Nephron progenitor cell (in vitro differentiated cells): ENCODE results near the gene KIF11.

ENCODE experiments used
- DNase-seq: peaks from one replicate; pipeline ENCODE4 v3.0.0; 2021
- H3K27ac Mint-ChIP-seq: 2 replicates; pipeline ENCODE4 v1.8.0; 2021; ENCODE audit warnings: mild to moderate bottlenecking, moderate library complexity, mixed read lengths
- H3K27me3 Mint-ChIP-seq: 2 replicates; pipeline ENCODE4 v1.8.0; 2021; ENCODE audit warnings: mild to moderate bottlenecking, low read depth, mixed read lengths; ENCODE audit not compliant: poor library complexity
- H3K36me3 Mint-ChIP-seq: 2 replicates; pipeline ENCODE4 v1.8.0; 2021; ENCODE audit warnings: low read depth, mixed read lengths
- H3K4me1 Mint-ChIP-seq: 2 replicates; pipeline ENCODE4 v1.8.0; 2021; ENCODE audit warnings: mixed read lengths
- H3K4me3 Mint-ChIP-seq: 2 replicates; pipeline ENCODE4 v1.8.0; 2021; ENCODE audit warnings: mild to moderate bottlenecking, moderate library complexity, mixed read lengths
- H3K9me3 Mint-ChIP-seq: 2 replicates; pipeline ENCODE4 v1.8.0; 2021; ENCODE audit warnings: mild to moderate bottlenecking, moderate library complexity, mixed read lengths
- CTCF ChIP-seq: fragments of 200-600 bp; sonication (generic); IDR thresholded peaks from 2 replicates; pipeline ENCODE4 v1.5.0; 2021; ENCODE audit warnings: antibody characterized with exemption

Gene KIF11

GRCh38 chr10:92699518-92700381, 106.8 kb downstream of the KIF11 start:
- Mint-ChIP-seq H3K4me3 (peak overlapping the region; percentile 82), H3K27ac (no peak overlapping the region), H3K9me3 (peaks cover 4% of the 10 kb centered on the region), H3K27me3 (peaks cover 97% of the 10 kb centered on the region), H3K4me1 (peaks cover 6% of the 10 kb centered on the region), H3K36me3 (no peaks in the 10 kb centered on the region)
- TF ChIP-seq CTCF = no peak
- DNase-seq = peak; percentile 52

- no peak for DNase-seq
- H3K4me1 Mint-ChIP-seq = peaks cover 6% of the 10 kb centered on the region
- no peak overlapping the region for H3K4me3 Mint-ChIP-seq
- peaks cover 4% of the 10 kb centered on the region for H3K9me3 Mint-ChIP-seq
- H3K27me3 Mint-ChIP-seq = peaks cover 93% of the 10 kb centered on the region
- no peak for TF ChIP-seq CTCF
- H3K27ac Mint-ChIP-seq = no peak overlapping the region
- no peaks in the 10 kb centered on the region for H3K36me3 Mint-ChIP-seq
These were observed 109.5 kb downstream of the KIF11 start for GRCh38 chr10:92702301-92702916.
